ENCODE data around the gene NEO1.

DNA sequence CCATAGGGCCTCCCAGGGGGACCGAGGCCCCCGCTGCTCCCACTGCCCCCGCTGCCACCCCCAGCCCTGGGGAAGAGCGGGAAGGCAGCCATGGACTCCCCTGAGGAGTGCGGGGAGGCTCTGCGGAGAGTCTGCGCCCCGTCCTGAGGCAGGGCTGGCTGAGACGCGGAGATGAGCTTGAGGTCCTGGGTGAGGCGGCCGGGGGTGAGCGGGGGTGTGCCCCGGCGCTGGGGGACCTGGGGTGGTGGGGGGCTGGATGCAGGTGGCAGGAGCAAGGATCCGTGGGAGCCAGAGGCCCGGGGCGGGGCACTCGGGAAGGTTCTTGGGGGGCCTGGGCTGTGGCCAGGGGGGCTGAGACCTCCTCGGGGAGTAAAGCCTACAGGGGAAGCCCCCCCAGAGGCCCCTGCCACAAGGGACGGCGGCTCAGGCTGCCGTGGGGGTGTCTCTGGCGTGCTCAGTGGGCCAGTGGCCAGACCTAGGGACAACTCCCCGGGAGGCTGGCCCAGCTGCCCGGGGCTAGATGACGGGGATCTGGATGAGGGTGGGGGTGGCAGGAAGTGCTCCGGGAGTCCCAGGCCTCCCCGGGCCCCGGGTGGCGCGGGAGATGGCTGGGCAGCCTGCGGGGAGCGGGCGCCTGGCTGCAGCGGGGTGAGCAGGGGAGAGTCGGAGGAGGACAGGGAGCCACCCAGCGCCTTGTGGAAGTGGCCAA, 270.6 kb downstream of the NEO1 start:
- TF ChIP-seq ISL1 (CRISPR knock-in tag; IDR thresholded peaks at IDR 0.05) (no peak), ZFP30 (CRISPR knock-in tag; IDR thresholded peaks at IDR 0.05) (no peak), CREB5 (CRISPR knock-in tag; IDR thresholded peaks at IDR 0.05; ENCODE audit: low read depth) (no peak), ZNF565 (CRISPR knock-in tag; conservative IDR thresholded peaks at IDR 0.05; ENCODE audit: low read depth) (no peak), ZFP3 (CRISPR knock-in tag; IDR thresholded peaks at IDR 0.05) (no peak), ARNTL (CRISPR knock-in tag; IDR thresholded peaks at IDR 0.05; ENCODE audit: borderline replicate concordance, low read depth) (no peak), OSR1 (CRISPR knock-in tag; IDR thresholded peaks at IDR 0.05) (no peak), ESRRG (CRISPR knock-in tag; IDR thresholded peaks at IDR 0.05) (no peak), BACH2 (CRISPR knock-in tag; IDR thresholded peaks at IDR 0.05; ENCODE audit: borderline replicate concordance) (no peak)
- TF ChIP-seq, protein P1, sequence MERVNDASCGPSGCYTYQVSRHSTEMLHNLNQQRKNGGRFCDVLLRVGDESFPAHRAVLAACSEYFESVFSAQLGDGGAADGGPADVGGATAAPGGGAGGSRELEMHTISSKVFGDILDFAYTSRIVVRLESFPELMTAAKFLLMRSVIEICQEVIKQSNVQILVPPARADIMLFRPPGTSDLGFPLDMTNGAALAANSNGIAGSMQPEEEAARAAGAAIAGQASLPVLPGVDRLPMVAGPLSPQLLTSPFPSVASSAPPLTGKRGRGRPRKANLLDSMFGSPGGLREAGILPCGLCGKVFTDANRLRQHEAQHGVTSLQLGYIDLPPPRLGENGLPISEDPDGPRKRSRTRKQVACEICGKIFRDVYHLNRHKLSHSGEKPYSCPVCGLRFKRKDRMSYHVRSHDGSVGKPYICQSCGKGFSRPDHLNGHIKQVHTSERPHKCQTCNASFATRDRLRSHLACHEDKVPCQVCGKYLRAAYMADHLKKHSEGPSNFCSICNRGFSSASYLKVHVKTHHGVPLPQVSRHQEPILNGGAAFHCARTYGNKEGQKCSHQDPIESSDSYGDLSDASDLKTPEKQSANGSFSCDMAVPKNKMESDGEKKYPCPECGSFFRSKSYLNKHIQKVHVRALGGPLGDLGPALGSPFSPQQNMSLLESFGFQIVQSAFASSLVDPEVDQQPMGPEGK (CRISPR knock-in tag; IDR thresholded peaks at IDR 0.05; ENCODE audit: borderline replicate concordance), result no peak
